Body of pancreas (tissue), 4 donors: Measurements from ENCODE around the gene OSBPL1A.

Source experiments
- POLR2A ChIP-seq, 3 donors: fragments of 450-650 bp; IDR thresholded peaks; one replicate each; pipeline ENCODE4 v1.6.1; 2016; ENCODE audit warnings: antibody characterized with exemption in 3 of 3, mild to moderate bottlenecking in 2 of 3
- TF ChIP-seq, protein P1 (sequence below), 7 experiments: fragments of 450-650 bp in 4 of 7; fragments of 200-600 bp in 3 of 7; sonication (generic) in 3 of 7; IDR thresholded peaks; one replicate each; pipeline ENCODE4 v1.5.1; 2016 to 2019; ENCODE audit warnings: antibody characterized with exemption in 7 of 7

GRCh38 chr18:24432618-24433017 lies 35.0 kb upstream of the OSBPL1A start:
- no peak for TF ChIP-seq POLR2A (IDR thresholded peaks at IDR 0.05)
- TF ChIP-seq, protein P1, sequence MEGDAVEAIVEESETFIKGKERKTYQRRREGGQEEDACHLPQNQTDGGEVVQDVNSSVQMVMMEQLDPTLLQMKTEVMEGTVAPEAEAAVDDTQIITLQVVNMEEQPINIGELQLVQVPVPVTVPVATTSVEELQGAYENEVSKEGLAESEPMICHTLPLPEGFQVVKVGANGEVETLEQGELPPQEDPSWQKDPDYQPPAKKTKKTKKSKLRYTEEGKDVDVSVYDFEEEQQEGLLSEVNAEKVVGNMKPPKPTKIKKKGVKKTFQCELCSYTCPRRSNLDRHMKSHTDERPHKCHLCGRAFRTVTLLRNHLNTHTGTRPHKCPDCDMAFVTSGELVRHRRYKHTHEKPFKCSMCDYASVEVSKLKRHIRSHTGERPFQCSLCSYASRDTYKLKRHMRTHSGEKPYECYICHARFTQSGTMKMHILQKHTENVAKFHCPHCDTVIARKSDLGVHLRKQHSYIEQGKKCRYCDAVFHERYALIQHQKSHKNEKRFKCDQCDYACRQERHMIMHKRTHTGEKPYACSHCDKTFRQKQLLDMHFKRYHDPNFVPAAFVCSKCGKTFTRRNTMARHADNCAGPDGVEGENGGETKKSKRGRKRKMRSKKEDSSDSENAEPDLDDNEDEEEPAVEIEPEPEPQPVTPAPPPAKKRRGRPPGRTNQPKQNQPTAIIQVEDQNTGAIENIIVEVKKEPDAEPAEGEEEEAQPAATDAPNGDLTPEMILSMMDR (IDR thresholded peaks at IDR 0.05), result no peak
